HT-29 (cell line): ENCODE data around the gene BOLL. TPM values are rescaled to one million over a fixed set of nuclear protein-coding genes. Genes with fewer than 3 reads are reported as not detected.
"Not testable (repeated sequence)": the region's sequence is repeated elsewhere in the genome, so short reads cannot be mapped to it uniquely, and the experiment has no call there.

Experiments
- DNase-seq: peaks from one replicate; pipeline ENCODE4 v3.0.0-alpha.2; 2015; ENCODE audit warnings: low spot score
- total RNA-seq: library from RNA; depleted of rRNA; stranded (reverse); fragments of >200 nt; shearing (Covaris generic); gene quantifications from 2 replicates; pipeline ENCODE4 v1.2.3, GENCODE V29; 2014; rRNA removed

The BOLL gene
- total RNA-seq: not detected in 2 replicates

- DNase-seq: no peak
Observed at GRCh38 chr2:197784956-197785941, at the start of gene BOLL. BOLL (minus strand) TSS chr2:197785319; CDS start chr2:197781850, 3,469 bp downstream.

- DNase-seq: not testable (repeated sequence)
Observed at GRCh38 chr2:197834771-197835170, 49.7 kb upstream of the BOLL start.

- DNase-seq: no peak
Observed at GRCh38 chr2:197828464-197829135, 43.5 kb upstream of the BOLL start.

GRCh38 chr2:197827618-197828017 lies 42.5 kb upstream of the BOLL start:
- DNase-seq: no peak

- DNase-seq: no peak
Observed at GRCh38 chr2:197822333-197822732, 37.2 kb upstream of the BOLL start.

- no peak for DNase-seq
Observed at GRCh38 chr2:197821550-197822289, 36.6 kb upstream of the BOLL start.

GRCh38 chr2:197814526-197814925 lies 29.4 kb upstream of the BOLL start:
- DNase-seq: no peak

GRCh38 chr2:197813093-197813787 lies 28.1 kb upstream of the BOLL start:
- DNase-seq: peak; percentile 32

GRCh38 chr2:197810491-197810890 lies 25.4 kb upstream of the BOLL start:
- DNase-seq: no peak

- DNase-seq: no peak
Observed at GRCh38 chr2:197810016-197810415, 24.9 kb upstream of the BOLL start.

- no peak for DNase-seq
Observed at GRCh38 chr2:197809064-197809463, 23.9 kb upstream of the BOLL start.

- DNase-seq: no peak
Observed at GRCh38 chr2:197805715-197806633, 20.9 kb upstream of the BOLL start.

GRCh38 chr2:197804758-197805714 lies 19.9 kb upstream of the BOLL start:
- DNase-seq: no peak

GRCh38 chr2:197804049-197804757 lies 19.1 kb upstream of the BOLL start, which contains the start of gene PLCL1:
PLCL1 (plus strand) TSS chr2:197804593.
- no peak for DNase-seq

- DNase-seq: peak; percentile 41
Observed at GRCh38 chr2:197803033-197803444, 17.9 kb upstream of the BOLL start.

- DNase-seq: no peak
Observed at GRCh38 chr2:197801033-197801432, 15.9 kb upstream of the BOLL start.

- DNase-seq: no peak
Observed at GRCh38 chr2:197800091-197800490, 15.0 kb upstream of the BOLL start.

- DNase-seq: no peak
Observed at GRCh38 chr2:197799068-197799467, 13.9 kb upstream of the BOLL start.
